Middle frontal gyrus (tissue), 1 donor: ENCODE measurements around the gene BTN1A1.
"Not testable (repeated sequence)": the region's sequence is repeated elsewhere in the genome, so short reads cannot be mapped to it uniquely, and the experiment has no call there.

ENCODE experiments used
- DNase-seq: peaks from one replicate; pipeline ENCODE4 v3.0.0-alpha.2; 2015; ENCODE audit warnings: low spot score; ENCODE audit errors: extremely low spot score

Gene BTN1A1

GRCh38 chr6:26537160-26537845, 37.2 kb downstream of the BTN1A1 start:
- DNase-seq: peak; percentile 83

- peak; percentile 79 for DNase-seq
Observed at GRCh38 chr6:26537846-26538571, 37.9 kb downstream of the BTN1A1 start, which contains the start of gene HMGN4. TSS of gene HMGN4 (plus strand) at chr6:26538366. CDS start at chr6:26545207, 6,841 bp downstream.

GRCh38 chr6:26538572-26538902, 38.4 kb downstream of the BTN1A1 start:
- DNase-seq: no peak

GRCh38 chr6:26539071-26539615, 39.0 kb downstream of the BTN1A1 start:
- no peak for DNase-seq

DNA sequence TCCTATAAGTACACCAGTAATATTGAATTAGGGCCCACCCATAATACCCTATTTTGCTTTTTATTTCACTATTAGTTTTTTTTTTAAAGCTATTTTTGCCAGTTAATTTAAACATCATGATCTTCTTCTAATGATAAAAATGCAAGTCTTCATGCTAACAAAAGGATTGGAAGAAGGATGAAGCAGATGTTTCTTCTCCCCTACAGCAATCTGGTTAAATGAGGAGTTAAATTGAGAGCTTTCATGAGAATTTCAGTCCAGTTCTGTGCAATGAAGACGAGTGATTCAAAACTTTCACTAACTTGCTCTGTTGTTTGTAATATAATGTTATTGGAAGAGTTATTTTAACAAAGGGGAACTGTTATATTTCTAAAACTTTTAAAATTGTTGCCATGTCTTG, 41.5 kb downstream of the BTN1A1 start:
- DNase-seq: no peak

GRCh38 chr6:26543953-26544352, 43.9 kb downstream of the BTN1A1 start:
- no peak for DNase-seq

DNA sequence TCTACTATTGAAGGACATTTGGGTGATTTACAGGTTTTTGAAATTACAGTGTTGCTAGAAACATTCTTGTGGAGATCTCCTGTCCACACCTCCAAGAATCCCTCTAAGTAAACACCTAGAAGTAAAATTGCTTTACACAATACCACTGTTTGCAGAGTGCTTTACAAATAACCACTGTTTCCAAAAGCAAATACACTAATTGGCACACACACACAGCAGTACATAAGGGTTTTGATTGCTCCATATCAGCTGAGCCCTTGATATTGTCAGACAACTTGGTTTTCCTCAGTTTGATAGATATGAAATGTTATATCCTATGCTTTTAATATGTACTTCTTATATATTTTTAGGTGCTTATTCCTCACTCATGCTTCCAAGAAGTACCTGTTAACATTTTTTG, 44.4 kb downstream of the BTN1A1 start:
- DNase-seq: no peak

DNA sequence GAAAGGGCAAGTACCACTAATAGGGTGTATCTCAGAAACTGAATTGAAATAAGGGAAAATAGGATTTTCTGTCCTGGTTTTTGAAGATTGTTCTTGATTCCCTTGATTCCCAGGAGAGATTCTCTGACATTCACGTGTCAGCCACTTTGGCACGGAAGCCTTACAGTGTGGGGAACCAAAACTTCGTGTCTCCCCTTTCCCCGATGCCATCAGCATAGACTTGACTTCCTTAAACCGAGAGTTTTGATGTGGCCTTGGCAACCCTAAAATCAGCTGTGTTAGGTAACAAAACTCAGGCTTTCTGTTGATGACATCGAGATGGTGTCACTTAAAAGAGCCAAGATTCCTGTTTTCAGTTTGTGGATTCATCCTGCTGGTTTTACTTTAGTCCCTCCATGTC, 45.5 kb downstream of the BTN1A1 start:
- DNase-seq: no peak

GRCh38 chr6:26547363-26547762, 47.3 kb downstream of the BTN1A1 start:
- not testable (repeated sequence) for DNase-seq

DNA sequence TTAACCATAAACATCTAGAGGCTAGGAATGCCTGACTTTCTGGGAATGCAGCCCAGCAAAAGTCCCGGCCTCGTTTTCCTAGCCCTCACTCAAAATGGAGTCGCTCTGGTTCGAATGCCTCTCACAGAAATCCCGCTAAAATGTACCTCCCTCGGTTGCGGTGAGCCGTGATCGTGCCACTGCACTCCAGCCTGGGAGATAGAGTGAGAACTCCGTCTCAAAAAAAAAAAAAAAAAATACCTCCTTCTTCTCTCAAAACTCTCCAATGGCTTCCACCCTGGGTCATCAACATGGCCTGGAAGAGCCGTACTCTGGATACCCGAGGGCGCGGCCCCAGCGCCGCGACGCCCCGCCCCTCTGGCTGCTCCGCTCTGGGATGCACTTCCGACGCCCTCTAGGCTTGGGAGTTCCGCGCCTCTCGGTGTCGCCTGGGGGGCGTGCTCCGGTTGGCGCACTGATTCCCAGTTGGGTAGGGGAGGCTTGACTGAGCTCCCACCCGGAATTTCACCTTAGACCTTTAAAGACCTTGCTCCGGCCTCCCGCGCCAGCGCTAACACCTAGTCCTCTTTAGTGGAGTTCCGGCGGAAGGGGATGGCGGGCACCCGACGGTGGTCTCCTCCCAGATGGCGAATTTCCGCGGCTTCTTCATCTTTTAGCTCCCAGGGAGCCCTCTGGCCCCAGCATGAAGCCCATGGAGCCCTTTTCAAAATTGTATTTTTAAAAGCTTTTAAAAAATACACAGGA, 50.3 kb downstream of the BTN1A1 start:
- no peak for DNase-seq

DNA sequence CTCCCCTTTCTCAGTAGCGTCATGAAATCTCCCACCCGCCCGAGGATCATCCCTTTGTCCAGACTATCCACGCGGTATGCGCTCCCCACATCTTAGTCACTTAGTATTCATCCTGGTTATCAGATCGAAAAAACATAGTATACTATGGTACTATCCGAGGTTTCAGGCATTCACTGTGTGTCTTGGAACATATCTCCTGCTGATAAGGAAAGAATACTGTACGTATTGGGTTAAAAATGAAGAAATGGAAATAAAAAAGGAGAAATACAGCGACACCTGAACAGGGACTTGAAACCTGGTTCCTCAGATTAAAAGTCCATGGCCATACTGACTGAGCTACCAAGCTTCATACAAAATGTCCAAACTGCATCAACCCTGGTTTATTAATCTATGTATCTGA, 52.1 kb downstream of the BTN1A1 start:
- no peak for DNase-seq

- no peak for DNase-seq
Observed at GRCh38 chr6:26552640-26553188, 52.6 kb downstream of the BTN1A1 start.

DNA sequence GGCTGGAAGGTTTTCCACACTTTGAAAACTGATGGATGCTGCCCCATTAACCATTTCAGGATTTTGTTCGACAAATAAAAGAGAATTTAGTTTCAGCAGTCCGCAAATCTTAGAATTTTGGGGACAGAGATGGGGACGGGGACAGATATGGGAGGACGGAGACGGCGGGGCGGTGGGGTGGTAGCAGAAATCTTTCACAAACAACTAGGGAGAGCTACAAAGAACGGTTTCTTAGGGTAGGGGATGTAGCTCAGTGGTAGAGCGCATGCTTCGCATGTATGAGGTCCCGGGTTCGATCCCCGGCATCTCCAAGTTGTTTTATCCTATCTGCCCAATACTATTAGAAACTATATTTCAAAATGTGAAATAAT, 53.1 kb downstream of the BTN1A1 start:
- DNase-seq: peak; percentile 59

GRCh38 chr6:26553635-26554446, 53.7 kb downstream of the BTN1A1 start:
- DNase-seq: peak; percentile 57

DNA sequence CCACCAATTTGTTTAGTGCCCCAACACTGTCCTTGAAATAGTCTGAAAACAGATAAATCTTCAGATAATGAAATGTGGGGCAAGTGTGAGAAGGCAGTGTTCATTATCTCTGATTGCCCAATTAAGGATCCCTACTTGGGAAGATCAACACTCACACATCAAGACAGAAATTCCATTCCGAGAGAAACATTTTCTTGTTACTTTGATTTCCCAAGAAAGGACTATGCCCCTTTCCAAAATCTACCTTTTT, 54.3 kb downstream of the BTN1A1 start:
- DNase-seq: no peak

DNA sequence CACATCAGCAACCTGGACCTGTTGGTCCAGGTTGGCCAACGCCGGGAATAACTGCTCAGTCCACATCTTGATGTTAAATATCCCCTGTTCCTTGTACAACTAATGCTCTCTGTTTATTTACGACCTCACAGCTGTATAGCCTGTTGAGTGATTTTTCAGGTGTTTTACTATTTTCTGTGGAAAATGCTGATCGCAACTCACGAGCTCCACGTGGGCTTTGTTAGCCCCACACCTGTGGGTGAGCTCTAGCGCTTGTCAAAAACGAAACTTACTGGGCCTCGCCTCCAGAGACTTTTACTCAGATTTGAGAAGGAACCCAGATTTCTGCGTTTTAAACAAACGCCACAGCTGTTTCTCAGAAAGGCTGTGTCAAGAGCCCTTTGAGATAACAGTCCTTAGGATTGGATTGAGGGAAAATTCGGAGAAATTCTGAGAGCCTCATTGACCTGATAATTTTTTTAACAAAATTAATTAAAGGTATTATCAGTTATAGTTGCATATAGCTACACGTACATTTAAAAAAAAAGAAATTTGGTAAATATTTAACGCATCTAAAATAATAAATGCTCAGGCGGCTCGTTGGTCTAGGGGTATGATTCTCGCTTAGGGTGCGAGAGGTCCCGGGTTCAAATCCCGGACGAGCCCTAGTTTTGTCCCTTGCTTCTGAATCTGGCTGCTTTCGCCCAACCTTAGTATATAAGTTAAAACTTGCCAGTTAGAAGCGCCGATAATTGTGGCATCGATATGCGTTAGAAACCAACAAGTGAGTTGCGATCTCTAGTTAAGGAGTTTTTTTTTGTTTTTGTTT, 54.8 kb downstream of the BTN1A1 start:
- DNase-seq: no peak

DNA sequence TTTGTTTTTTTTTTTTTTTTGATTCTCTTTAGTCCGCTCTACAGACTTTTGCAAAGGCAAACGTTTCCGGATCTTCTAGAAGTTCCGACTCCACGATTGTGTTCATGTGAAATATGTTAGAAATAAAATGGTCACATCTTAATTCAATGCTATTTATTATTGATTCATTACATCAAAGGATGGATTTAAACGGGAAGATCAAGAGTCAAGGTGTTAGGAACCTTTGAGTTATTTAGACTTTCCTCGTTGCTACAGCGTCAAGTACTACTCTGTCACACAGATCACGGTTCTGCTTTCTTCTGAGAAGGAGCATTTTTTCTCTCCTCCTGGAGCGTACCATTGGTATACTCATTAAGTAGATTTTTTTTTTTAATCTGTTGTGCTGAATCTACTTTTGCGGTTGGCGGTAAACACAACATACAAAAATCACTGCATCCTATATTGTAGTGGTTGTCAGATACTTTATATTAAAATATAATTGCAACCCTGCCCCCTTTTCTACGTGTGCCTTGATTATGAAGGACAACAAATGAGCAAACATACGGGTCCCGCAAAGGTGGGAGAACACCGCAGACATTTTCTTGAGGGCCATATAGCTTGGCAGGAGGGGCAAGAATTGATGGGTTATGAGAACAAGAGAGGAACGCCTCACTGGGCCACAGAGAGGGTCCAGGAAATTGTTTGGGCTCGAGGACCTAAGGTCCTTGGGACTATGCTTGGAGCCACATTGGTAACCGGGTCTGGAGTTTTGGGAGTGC, 55.6 kb downstream of the BTN1A1 start:
- DNase-seq: no peak

GRCh38 chr6:26556263-26557070, 56.4 kb downstream of the BTN1A1 start:
- DNase-seq: no peak
